Astrocyte (in vitro differentiated cells and primary cell): ENCODE measurements around the gene ARHGAP6. TPM values are rescaled to one million over a fixed set of nuclear protein-coding genes. Genes with fewer than 3 reads are reported as not detected.

Experiments used
- DNase-seq: peaks from one replicate; pipeline ENCODE4 v3.0.0-alpha.2; 2010; ENCODE audit warnings: low read depth
- FAIRE-seq: peaks from 2 replicates; lab custom pipeline; 2011; peaks lifted over from hg19 to GRCh38; lab: Jason Lieb, UNC
- H2AFZ ChIP-seq: 2 replicates; pipeline ENCODE4 v1.6.0; 2012; ENCODE audit warnings: low read depth, low read length, inconsistent platforms
- H3K27ac ChIP-seq: 2 replicates; pipeline ENCODE4 v1.5.1; 2011; ENCODE audit warnings: low read depth, low read length, inconsistent platforms
- H3K27me3 ChIP-seq: 2 replicates; pipeline ENCODE4 v1.6.0; 2011; ENCODE audit warnings: low read length, inconsistent platforms; ENCODE audit not compliant: insufficient read depth
- H3K36me3 ChIP-seq: 2 replicates; pipeline ENCODE4 v1.5.1; 2011; ENCODE audit warnings: low read length, inconsistent platforms; ENCODE audit not compliant: insufficient read depth
- H3K4me1 ChIP-seq: 2 replicates; pipeline ENCODE4 v1.5.1; 2011; ENCODE audit warnings: low read length, inconsistent platforms; ENCODE audit not compliant: insufficient read depth
- H3K4me2 ChIP-seq: 2 replicates; pipeline ENCODE4 v1.6.0; 2012; ENCODE audit warnings: low read length, inconsistent platforms
- H3K4me3 ChIP-seq: 2 replicates; pipeline ENCODE4 v1.5.1; 2011; ENCODE audit warnings: low read depth, mild to moderate bottlenecking, low read length, inconsistent platforms; ENCODE audit not compliant: insufficient read depth
- H3K79me2 ChIP-seq: 2 replicates; pipeline ENCODE4 v1.6.0; 2012; ENCODE audit warnings: mild to moderate bottlenecking, low read length, inconsistent platforms; ENCODE audit not compliant: insufficient read depth
- H3K9ac ChIP-seq: 2 replicates; pipeline ENCODE4 v1.6.0; 2012; ENCODE audit warnings: mild to moderate bottlenecking, low read length, inconsistent platforms
- H3K9me3 ChIP-seq: 2 replicates; pipeline ENCODE4 v1.5.1; 2012; ENCODE audit warnings: low read depth, mild to moderate bottlenecking, low read length, inconsistent platforms; ENCODE audit not compliant: insufficient read depth
- H4K20me1 ChIP-seq: 2 replicates; pipeline ENCODE4 v1.6.0; 2012; ENCODE audit warnings: low read length, inconsistent platforms; ENCODE audit not compliant: insufficient read depth
- H3K27ac Mint-ChIP-seq: one replicate; pipeline ENCODE4 v1.8.0; 2021; ENCODE audit warnings: mild to moderate bottlenecking, mixed read lengths; ENCODE audit not compliant: unreplicated experiment
- H3K27me3 Mint-ChIP-seq: one replicate; pipeline ENCODE4 v1.8.0; 2021; ENCODE audit warnings: low read depth, mixed read lengths; ENCODE audit not compliant: unreplicated experiment
- H3K36me3 Mint-ChIP-seq: one replicate; pipeline ENCODE4 v1.8.0; 2021; ENCODE audit warnings: low read depth, mixed read lengths; ENCODE audit not compliant: unreplicated experiment
- H3K4me1 Mint-ChIP-seq: one replicate; pipeline ENCODE4 v1.8.0; 2021; ENCODE audit warnings: low read depth, mixed read lengths; ENCODE audit not compliant: unreplicated experiment
- H3K4me3 Mint-ChIP-seq: one replicate; pipeline ENCODE4 v1.8.0; 2021; ENCODE audit warnings: mild to moderate bottlenecking, moderate library complexity, mixed read lengths; ENCODE audit not compliant: unreplicated experiment
- H3K9me3 Mint-ChIP-seq: one replicate; pipeline ENCODE4 v1.8.0; 2021; ENCODE audit warnings: mild to moderate bottlenecking, mixed read lengths; ENCODE audit not compliant: unreplicated experiment
- EZH2 ChIP-seq: IDR thresholded peaks from 2 replicates; pipeline ENCODE4 v1.6.1; 2012; ENCODE audit warnings: mild to moderate bottlenecking, low read length, inconsistent platforms; ENCODE audit not compliant: insufficient read depth
- total RNA-seq: library from RNA; stranded (reverse); gene quantifications from 2 replicates; pipeline ENCODE4 v1.2.1, GENCODE V29; 2021
- TF ChIP-seq, protein P1 (sequence below): IDR thresholded peaks from 2 replicates; pipeline ENCODE4 v1.5.1; 2011; ENCODE audit warnings: low read depth, mild to moderate bottlenecking, inconsistent platforms, low read length, moderate library complexity; ENCODE audit not compliant: insufficient read depth

Gene ARHGAP6
- total RNA-seq, 1 donor from 2014 or later, result 0.30 TPM

DNA sequence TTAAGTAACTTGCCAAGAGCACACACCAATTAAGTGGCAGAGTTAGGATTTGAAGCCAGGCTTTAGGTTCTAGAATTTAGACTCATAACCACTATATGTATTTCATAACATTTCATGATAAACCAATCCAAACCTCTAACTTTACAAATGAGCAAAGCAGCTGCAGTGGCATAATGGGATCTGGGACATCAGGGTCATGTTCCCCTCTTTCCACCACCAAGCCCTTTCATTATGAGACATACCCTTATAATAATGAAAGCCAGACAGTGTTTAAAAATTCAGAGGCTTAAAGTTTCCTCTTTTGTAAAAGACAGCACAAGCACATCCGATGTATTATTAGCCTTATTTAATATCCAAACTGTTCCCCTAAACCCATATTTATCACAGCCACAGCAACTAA is 400.8 kb downstream of the ARHGAP6 start:
- FAIRE-seq, result peak; percentile 13
- no peaks in the 10 kb centered on the region for H3K36me3 Mint-ChIP-seq
- H4K20me1 ChIP-seq, result no peaks in the 10 kb centered on the region
- no peak overlapping the region for H3K9ac ChIP-seq
- no peak for DNase-seq
- H3K9me3 ChIP-seq, result no peaks in the 10 kb centered on the region
- H3K36me3 ChIP-seq, result no peaks in the 10 kb centered on the region
- peaks cover 6% of the 10 kb centered on the region for H3K4me1 ChIP-seq
- no peak overlapping the region for H3K4me3 Mint-ChIP-seq
- no peaks in the 10 kb centered on the region for H3K27me3 ChIP-seq
- no peak overlapping the region for H2AFZ ChIP-seq
- no peak overlapping the region for H3K4me3 ChIP-seq
- TF ChIP-seq, protein P1, sequence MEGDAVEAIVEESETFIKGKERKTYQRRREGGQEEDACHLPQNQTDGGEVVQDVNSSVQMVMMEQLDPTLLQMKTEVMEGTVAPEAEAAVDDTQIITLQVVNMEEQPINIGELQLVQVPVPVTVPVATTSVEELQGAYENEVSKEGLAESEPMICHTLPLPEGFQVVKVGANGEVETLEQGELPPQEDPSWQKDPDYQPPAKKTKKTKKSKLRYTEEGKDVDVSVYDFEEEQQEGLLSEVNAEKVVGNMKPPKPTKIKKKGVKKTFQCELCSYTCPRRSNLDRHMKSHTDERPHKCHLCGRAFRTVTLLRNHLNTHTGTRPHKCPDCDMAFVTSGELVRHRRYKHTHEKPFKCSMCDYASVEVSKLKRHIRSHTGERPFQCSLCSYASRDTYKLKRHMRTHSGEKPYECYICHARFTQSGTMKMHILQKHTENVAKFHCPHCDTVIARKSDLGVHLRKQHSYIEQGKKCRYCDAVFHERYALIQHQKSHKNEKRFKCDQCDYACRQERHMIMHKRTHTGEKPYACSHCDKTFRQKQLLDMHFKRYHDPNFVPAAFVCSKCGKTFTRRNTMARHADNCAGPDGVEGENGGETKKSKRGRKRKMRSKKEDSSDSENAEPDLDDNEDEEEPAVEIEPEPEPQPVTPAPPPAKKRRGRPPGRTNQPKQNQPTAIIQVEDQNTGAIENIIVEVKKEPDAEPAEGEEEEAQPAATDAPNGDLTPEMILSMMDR, result no peak
- no peak for TF ChIP-seq EZH2
- no peak overlapping the region for H3K4me2 ChIP-seq
- H3K27me3 Mint-ChIP-seq, result no peaks in the 10 kb centered on the region
- no peaks in the 10 kb centered on the region for H3K79me2 ChIP-seq
- H3K27ac ChIP-seq, result no peak overlapping the region
- peaks cover 7% of the 10 kb centered on the region for H3K4me1 Mint-ChIP-seq
- H3K27ac Mint-ChIP-seq, result no peak overlapping the region
- H3K9me3 Mint-ChIP-seq, result no peaks in the 10 kb centered on the region

DNA sequence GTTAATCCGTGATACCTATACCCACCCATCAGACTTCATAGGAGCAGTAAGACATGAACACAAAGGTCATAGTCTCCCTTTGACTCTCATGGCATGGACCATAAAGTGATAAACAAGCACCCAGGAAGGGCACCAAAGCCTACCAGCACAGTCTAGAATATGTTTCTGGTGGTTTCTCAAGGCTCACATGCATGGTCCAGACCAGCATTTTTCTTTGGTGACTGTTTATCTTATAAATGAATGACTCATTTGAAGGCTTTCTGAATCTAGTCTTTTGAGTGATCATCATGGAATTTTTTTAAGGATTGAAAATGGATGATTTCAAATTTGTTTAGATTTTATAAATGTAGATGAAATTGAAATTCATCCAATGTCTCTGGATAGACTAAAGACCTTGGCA is 404.5 kb downstream of the ARHGAP6 start:
- H3K27ac ChIP-seq, result no peak overlapping the region

DNA sequence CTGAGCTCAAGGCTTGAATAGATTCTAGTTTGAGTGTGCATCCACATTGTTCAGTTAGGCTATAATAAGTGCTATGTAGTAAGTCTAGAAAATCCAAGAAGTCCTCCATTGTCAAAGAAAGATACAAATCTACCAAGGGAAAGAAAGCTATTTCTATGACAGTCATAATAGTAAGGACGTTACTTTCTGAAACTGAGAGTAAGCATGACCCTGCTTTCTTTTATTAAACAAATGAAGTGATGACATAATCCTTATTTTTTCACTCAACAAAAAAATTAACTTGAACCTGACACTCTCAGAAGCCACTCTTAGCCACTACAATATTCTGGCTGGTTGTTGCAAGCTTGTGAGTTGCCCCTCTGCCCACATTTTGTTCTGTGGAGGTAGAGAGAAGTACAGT is 406.3 kb downstream of the ARHGAP6 start:
- H3K27me3 ChIP-seq, result no peaks in the 10 kb centered on the region
- FAIRE-seq (no peak), DNase-seq (no peak)
- H3K9ac ChIP-seq, result no peak overlapping the region
- H3K4me3 ChIP-seq, result no peak overlapping the region
- TF ChIP-seq EZH2, result no peak
- TF ChIP-seq, protein P1, result no peak
- H3K27ac Mint-ChIP-seq, result no peak overlapping the region
- H3K4me3 Mint-ChIP-seq, result no peak overlapping the region
- peaks cover 6% of the 10 kb centered on the region for H3K4me1 ChIP-seq
- no peak overlapping the region for H2AFZ ChIP-seq
- H3K4me2 ChIP-seq, result no peak overlapping the region
- H3K27me3 Mint-ChIP-seq, result no peaks in the 10 kb centered on the region
- no peaks in the 10 kb centered on the region for H3K4me1 Mint-ChIP-seq
- no peaks in the 10 kb centered on the region for H3K9me3 Mint-ChIP-seq
- H3K36me3 Mint-ChIP-seq, result no peaks in the 10 kb centered on the region
- no peak overlapping the region for H3K27ac ChIP-seq
- no peaks in the 10 kb centered on the region for H4K20me1 ChIP-seq
- H3K9me3 ChIP-seq, result no peaks in the 10 kb centered on the region
- H3K36me3 ChIP-seq, result no peaks in the 10 kb centered on the region
- H3K79me2 ChIP-seq, result no peaks in the 10 kb centered on the region

More for the DNA sequence above, 404.5 kb downstream of the ARHGAP6 start:
- Histone ChIP-seq H3K4me2 (no peak overlapping the region), H2AFZ (no peak overlapping the region), H4K20me1 (no peaks in the 10 kb centered on the region), H3K4me3 (no peak overlapping the region), H3K9me3 (no peaks in the 10 kb centered on the region), H3K36me3 (no peaks in the 10 kb centered on the region), H3K79me2 (no peaks in the 10 kb centered on the region), H3K4me1 (peaks cover 6% of the 10 kb centered on the region), H3K27me3 (no peaks in the 10 kb centered on the region), H3K9ac (no peak overlapping the region)
- H3K4me3 Mint-ChIP-seq, result no peak overlapping the region
- peaks cover 4% of the 10 kb centered on the region for H3K4me1 Mint-ChIP-seq
- no peaks in the 10 kb centered on the region for H3K27me3 Mint-ChIP-seq
- no peak overlapping the region for H3K27ac Mint-ChIP-seq
- FAIRE-seq (no peak), DNase-seq (peak; percentile 64)
- H3K9me3 Mint-ChIP-seq, result no peaks in the 10 kb centered on the region
- TF ChIP-seq EZH2, result no peak
- TF ChIP-seq, protein P1, result no peak
- no peaks in the 10 kb centered on the region for H3K36me3 Mint-ChIP-seq
